Hindlimb muscle (tissue), 1 donor: Measurements from ENCODE around the gene NCF2. TPM values are rescaled to one million over a fixed set of nuclear protein-coding genes. Genes with fewer than 3 reads are reported as not detected.
A peak's percentile ranks its signal among the peaks of the same experiment; 100 is the strongest.
"Not testable (repeated sequence)": the region's sequence is repeated elsewhere in the genome, so short reads cannot be mapped to it uniquely, and the experiment has no call there.

Experiments used
- DNase-seq: peaks from one replicate; pipeline ENCODE4 v3.0.0-alpha.2; 2013
- polyA plus RNA-seq: library from polyadenylated mRNA; unstranded; fragments of 120-200 nt; gene quantifications from one replicate; pipeline ENCODE4 v1.2.1, GENCODE V29; 2013; ENCODE audit not compliant: insufficient read length

The NCF2 gene
- polyA plus RNA-seq, result 5.5 TPM

- no peak for DNase-seq
Observed at GRCh38 chr1:183590244-183591191, at the start of gene NCF2. TSS of gene NCF2 (minus strand) at chr1:183590459. CDS start at chr1:183590329, 130 bp downstream.

GRCh38 chr1:183638649-183639387 is 48.6 kb upstream of the NCF2 start:
- DNase-seq, result no peak

GRCh38 chr1:183636783-183637182 is 46.5 kb upstream of the NCF2 start:
- no peak for DNase-seq

- DNase-seq, result no peak
Observed at GRCh38 chr1:183636334-183636682, 46.0 kb upstream of the NCF2 start.

GRCh38 chr1:183635606-183636333 is 45.5 kb upstream of the NCF2 start, which contains the start of gene ARPC5:
TSS of gene ARPC5 (minus strand) at chr1:183635783. CDS start at chr1:183635659, 124 bp downstream.
- peak; percentile 99 for DNase-seq

GRCh38 chr1:183635099-183635605 is 44.9 kb upstream of the NCF2 start:
- DNase-seq, result peak; percentile 39

- DNase-seq, result no peak
Observed at GRCh38 chr1:183634429-183635065, 44.3 kb upstream of the NCF2 start.

GRCh38 chr1:183633676-183634343 is 43.6 kb upstream of the NCF2 start:
- DNase-seq, result peak; percentile 34

- DNase-seq, result no peak
Observed at GRCh38 chr1:183632964-183633363, 42.7 kb upstream of the NCF2 start.

- DNase-seq, result no peak
Observed at GRCh38 chr1:183632114-183632513, 41.9 kb upstream of the NCF2 start.

GRCh38 chr1:183630748-183631147 is 40.5 kb upstream of the NCF2 start:
- DNase-seq, result no peak

GRCh38 chr1:183628537-183628936 is 38.3 kb upstream of the NCF2 start:
- DNase-seq, result no peak

- not testable (repeated sequence) for DNase-seq
Observed at GRCh38 chr1:183626236-183626635, 36.0 kb upstream of the NCF2 start.

GRCh38 chr1:183622884-183623785 is 32.9 kb upstream of the NCF2 start:
- peak; percentile 65 for DNase-seq

GRCh38 chr1:183622013-183622412 is 31.8 kb upstream of the NCF2 start:
- DNase-seq, result no peak

GRCh38 chr1:183620311-183620710 is 30.1 kb upstream of the NCF2 start:
- DNase-seq, result no peak

- DNase-seq, result no peak
Observed at GRCh38 chr1:183619781-183620180, 29.5 kb upstream of the NCF2 start.

GRCh38 chr1:183618202-183618601 is 27.9 kb upstream of the NCF2 start:
- not testable (repeated sequence) for DNase-seq

- DNase-seq, result not testable (repeated sequence)
Observed at GRCh38 chr1:183612975-183613374, 22.7 kb upstream of the NCF2 start.

- DNase-seq, result no peak
Observed at GRCh38 chr1:183612407-183612806, 22.1 kb upstream of the NCF2 start.
